Measurements from ENCODE around the gene COQ10B. TPM values are rescaled to one million over a fixed set of nuclear protein-coding genes. Genes with fewer than 3 reads are reported as not detected.

The COQ10B gene
- total RNA-seq, 2 experiments from 2014 or later = 53.4 to 55.3 TPM

- ChIA-PET POLR2A (interaction anchor here (1.6 to 7.5 kb wide), 7 partner anchors 8 to 189 kb away, joined by 7 to 219 read pairs (median 24); partner anchors contain the start of genes COQ10B, HSPD1, HSPE1 and MARS2), CTCF (interaction anchor here (0.9 kb wide), 1 partner anchor 17 kb away, joined by 4 read pairs; the partner anchor contains the start of genes HSPD1 and HSPE1)
- Mint-ChIP-seq H3K27me3 (no peaks in the 10 kb centered on the region), H3K36me3 (ENCODE audit: low read depth) (peaks cover 41% of the 10 kb centered on the region), H3K27ac (peak overlapping the region; percentile 89), H3K4me3 (peak overlapping the region; percentile 98), H3K9me3 (no peaks in the 10 kb centered on the region), H3K4me1 (ENCODE audit: low read depth) (peaks cover 56% of the 10 kb centered on the region)
- Histone ChIP-seq H3K4me3 (ENCODE audit: low read length) (peak overlapping the region; percentile 77), H3K27me3 (ENCODE audit: control insufficient read depth in 1 of 2, insufficient read depth in 2 of 2, low read length in 2 of 2) (no peaks in the 10 kb centered on the region), H3K9me3 (ENCODE audit: control insufficient read depth in 1 of 2, insufficient read depth in 1 of 2, low read length in 2 of 2) (peaks cover 0 to 3% of the 10 kb centered on the region in 2 experiments), H3K36me3 (ENCODE audit: insufficient read depth, low read length) (peaks cover 11% of the 10 kb centered on the region), H3K4me1 (ENCODE audit: insufficient read depth, low read length) (peaks cover 22% of the 10 kb centered on the region), H3K27ac (ENCODE audit: low read depth in 1 of 2, low read length in 2 of 2) (peak overlapping the region in 1 of 2 donors; percentile 91)
- ATAC-seq (ENCODE audit: poor library complexity) (no peak), DNase-seq (no peak)
- no peak for TF ChIP-seq CTCF (IDR thresholded peaks at IDR 0.05)
- intact Hi-C loops (cut with DNase I, micrococcal nuclease) = loop anchor here in 1 of 2 experiments (5.0 kb wide), 2 partner anchors 85 to 190 kb away; partner anchors contain the start of gene MARS2
Observed at GRCh38 chr2:197517150-197517549, 63.8 kb downstream of the COQ10B start.

Other genes starting within 250 kb of the COQ10B start
- gene ANKRD44, start 142.8 kb upstream of the COQ10B start, total RNA-seq = 100 to 1,000 TPM; 170 to 186 TPM
- 100 to 1,000 TPM; 498 to 529 TPM for gene SF3B1, start 18.5 kb upstream of the COQ10B start, total RNA-seq
- gene HSPD1, start 46.3 kb downstream of the COQ10B start, total RNA-seq = 100 to 1,000 TPM; 154 to 157 TPM
- gene HSPE1, start 46.8 kb downstream of the COQ10B start, total RNA-seq = 10 to 100 TPM; 50.8 to 56.2 TPM
- gene MOB4, start 62.5 kb downstream of the COQ10B start, total RNA-seq = 10 to 100 TPM; 28.4 to 29.8 TPM
- not detected for gene RFTN2, start 222.0 kb downstream of the COQ10B start, total RNA-seq